ENCODE measurements around the gene SSX2IP. TPM values are rescaled to one million over a fixed set of nuclear protein-coding genes. Genes with fewer than 3 reads are reported as not detected.
A peak's percentile ranks its signal among the peaks of the same experiment; 100 is the strongest.
"Not testable (repeated sequence)": the region's sequence is repeated elsewhere in the genome, so short reads cannot be mapped to it uniquely, and the experiment has no call there.

SSX2IP gene
- total RNA-seq, 6 experiments from 2014 or later, result 78.3 to 128 (median 121) TPM

DNA sequence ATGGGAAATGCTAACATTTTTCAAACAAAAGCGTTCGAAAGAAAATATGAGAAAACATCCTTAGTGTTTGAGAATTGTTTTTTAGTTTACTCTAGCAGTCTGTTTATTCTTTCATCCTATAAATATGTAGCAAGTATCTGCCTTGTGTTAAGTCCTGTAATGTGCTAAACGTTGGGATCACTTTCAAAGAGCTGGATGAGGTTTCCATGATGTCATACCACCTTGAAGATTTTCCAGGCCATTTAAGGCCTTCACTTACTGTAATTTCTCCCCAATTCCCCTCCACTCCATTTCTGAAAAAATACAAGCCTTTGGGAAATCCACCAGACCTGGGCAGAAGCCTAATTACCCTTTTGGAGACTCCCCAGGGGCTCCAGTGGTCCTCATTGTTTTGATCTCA lies 91.8 kb downstream of the SSX2IP start:
- no peaks in the 10 kb centered on the region; the same call in 1 of the 2 replicates for H3K27me3 Mint-ChIP-seq (ENCODE audit: insufficient read depth)
- peaks cover 3% of the 10 kb centered on the region; the same call in 1 of the 2 replicates for H3K9me3 Mint-ChIP-seq
- 0 out of 2 replicates have a peak, but pooled peaks cover 7% of the 10 kb centered on the region for H3K36me3 Mint-ChIP-seq (ENCODE audit: low read depth)
- peak overlapping the region; percentile 95 for H3K27ac Mint-ChIP-seq
- peak overlapping the region; percentile 82 for H3K4me3 Mint-ChIP-seq
- no peak for DNase-seq
- H3K4me1 Mint-ChIP-seq (ENCODE audit: low read depth), result peaks cover 57% of the 10 kb centered on the region
- no peak for TF ChIP-seq CTCF (IDR thresholded peaks at IDR 0.05)

DNA sequence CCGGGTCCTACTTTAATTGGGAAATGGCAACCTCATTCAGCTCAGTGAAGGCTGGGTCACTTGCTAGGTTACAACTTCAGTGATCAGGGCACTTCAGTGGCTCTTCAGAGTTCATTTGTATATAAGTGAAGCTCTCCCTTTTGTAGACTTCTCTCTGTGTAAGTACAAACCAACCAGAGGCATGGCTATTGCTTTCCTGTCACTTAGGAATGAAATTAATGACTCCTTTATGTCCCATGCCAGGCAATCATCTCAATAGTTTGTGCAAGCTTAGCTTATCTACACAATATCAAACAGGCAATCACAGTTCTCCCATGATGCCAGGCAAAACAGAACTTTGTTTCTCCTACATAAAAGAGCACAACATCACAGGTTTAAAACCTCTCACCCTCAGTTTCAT lies 93.2 kb downstream of the SSX2IP start:
- no peak for DNase-seq
- no peaks in the 10 kb centered on the region; the same call in 1 of the 2 replicates for H3K27me3 Mint-ChIP-seq (ENCODE audit: insufficient read depth)
- no peak overlapping the region for H3K27ac Mint-ChIP-seq
- no peak overlapping the region for H3K4me3 Mint-ChIP-seq
- no peak for TF ChIP-seq CTCF (IDR thresholded peaks at IDR 0.05)
- H3K9me3 Mint-ChIP-seq, result peaks cover 4% of the 10 kb centered on the region; the same call in 1 of the 2 replicates
- peaks cover 43% of the 10 kb centered on the region for H3K4me1 Mint-ChIP-seq (ENCODE audit: low read depth)
- 0 out of 2 replicates have a peak, but pooled peaks cover 7% of the 10 kb centered on the region for H3K36me3 Mint-ChIP-seq (ENCODE audit: low read depth)

GRCh38 chr1:84594959-84595358 lies 95.3 kb downstream of the SSX2IP start:
- not testable (repeated sequence) for DNase-seq; H3K4me3 Mint-ChIP-seq; H3K27ac Mint-ChIP-seq; H3K9me3 Mint-ChIP-seq; H3K36me3 Mint-ChIP-seq (ENCODE audit: low read depth); H3K27me3 Mint-ChIP-seq (ENCODE audit: insufficient read depth)
- peaks cover 30% of the 10 kb centered on the region for H3K4me1 Mint-ChIP-seq (ENCODE audit: low read depth)

Other genes starting within 250 kb of the SSX2IP start
- gene RPF1, start 211.2 kb downstream of the SSX2IP start, total RNA-seq (2021; fragmentation: NEBNext Ultra II Directional; extraction: Animal tissue kit (Norgen Biotek cat#: 25700)), result 10 to 100 TPM; 29.4 to 43.0 (median 36.2) TPM
- gene SPATA1, start 184.1 kb downstream of the SSX2IP start, total RNA-seq (2021; fragmentation: NEBNext Ultra II Directional; extraction: Animal tissue kit (Norgen Biotek cat#: 25700)), result 1 to 10 TPM in 3 of 6 experiments, under 1 TPM in 3; 0.33 to 1.3 (median 0.85) TPM
- 100 to 1,000 TPM; 121 to 201 (median 145) TPM for gene GNG5, start 183.9 kb downstream of the SSX2IP start, total RNA-seq (2021; fragmentation: NEBNext Ultra II Directional; extraction: Animal tissue kit (Norgen Biotek cat#: 25700))
- 10 to 100 TPM; 15.4 to 21.2 (median 17.8) TPM for gene CTBS, start 116.0 kb downstream of the SSX2IP start, total RNA-seq (2021; fragmentation: NEBNext Ultra II Directional; extraction: Animal tissue kit (Norgen Biotek cat#: 25700))
- gene LPAR3, start 202.7 kb upstream of the SSX2IP start, total RNA-seq (2021; fragmentation: NEBNext Ultra II Directional; extraction: Animal tissue kit (Norgen Biotek cat#: 25700)), result 1 to 10 TPM in 5 of 6 experiments, under 1 TPM in 1; 0.28 to 3.1 (median 2.0) TPM